ENCODE measurements around the gene NTM. TPM values are rescaled to one million over a fixed set of nuclear protein-coding genes. Genes with fewer than 3 reads are reported as not detected.

NTM gene
- total and polyA plus RNA-seq, 2 donors (not counting 3 experiments of a cell fraction or from before 2014, with no cell fraction given) = 1.00 to 1.1 TPM

DNA sequence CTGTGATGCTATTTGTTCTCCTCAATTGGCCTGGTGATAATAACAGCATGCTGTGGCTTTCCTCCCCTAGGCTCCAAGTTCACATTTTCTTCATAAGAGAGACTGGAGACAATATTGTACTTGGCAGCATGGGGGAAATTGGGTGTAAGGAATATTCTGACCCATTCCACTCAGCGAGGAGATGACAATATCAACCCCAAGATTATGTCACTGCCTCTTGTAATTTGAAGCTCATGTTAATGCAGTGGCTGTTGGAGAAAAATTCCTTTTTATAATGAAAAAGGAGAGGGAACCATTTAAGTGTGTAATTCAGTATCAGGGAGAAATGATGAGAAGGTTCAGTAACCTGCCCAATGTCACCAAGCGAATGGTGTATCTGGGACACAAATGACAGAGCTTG lies 665.8 kb downstream of the NTM start:
- Histone ChIP-seq H3K27ac (ENCODE audit: insufficient read depth, low read depth, low read length) (no peak overlapping the region), H3K9me3 (replicated peaks; ENCODE audit: control insufficient read depth, insufficient read depth, low read length) (no peaks in the 10 kb centered on the region), H3K9ac (replicated peaks; ENCODE audit: extremely low read depth, insufficient read depth, low read length) (no peak overlapping the region), H3K4me2 (ENCODE audit: insufficient read depth, low read length) (no peak overlapping the region), H4K20me1 (replicated peaks; ENCODE audit: control insufficient read depth, extremely low read depth, insufficient read depth, low read length) (no peaks in the 10 kb centered on the region), H3K9me1 (replicated peaks; ENCODE audit: control insufficient read depth, extremely low read depth, insufficient read depth, low read length) (no peaks in the 10 kb centered on the region), H3K4me1 (ENCODE audit: control insufficient read depth, extremely low read depth, insufficient read depth, low read length) (no peaks in the 10 kb centered on the region), H3K36me3 (ENCODE audit: control insufficient read depth in 2 of 2, extremely low read depth in 1 of 2, insufficient read depth in 2 of 2, low read length in 2 of 2) (no peaks in the 10 kb centered on the region), H3K27me3 (ENCODE audit: control insufficient read depth in 2 of 2, insufficient read depth in 2 of 2, low read length in 2 of 2) (no peaks in the 10 kb centered on the region), H2AFZ (ENCODE audit: low read depth, low read length) (no peak overlapping the region), H3K79me2 (ENCODE audit: control insufficient read depth, insufficient read depth, low read length) (no peaks in the 10 kb centered on the region), H3K4me3 (replicated peaks in 1 of 3; ENCODE audit: insufficient read depth in 1 of 3, low read depth in 1 of 3, low read length in 3 of 3) (no peak overlapping the region)
- no peak for TF ChIP-seq POLR2AphosphoS5 (IDR thresholded peaks at IDR 0.05; ENCODE audit: insufficient read depth, low read depth, low read length)
- TF ChIP-seq MYC (IDR thresholded peaks at IDR 0.05; ENCODE audit: low read depth, low read length) = no peak
- no peak for TF ChIP-seq FOS (IDR thresholded peaks at IDR 0.05; ENCODE audit: borderline replicate concordance, insufficient read depth, low read length)
- TF ChIP-seq, protein P1, sequence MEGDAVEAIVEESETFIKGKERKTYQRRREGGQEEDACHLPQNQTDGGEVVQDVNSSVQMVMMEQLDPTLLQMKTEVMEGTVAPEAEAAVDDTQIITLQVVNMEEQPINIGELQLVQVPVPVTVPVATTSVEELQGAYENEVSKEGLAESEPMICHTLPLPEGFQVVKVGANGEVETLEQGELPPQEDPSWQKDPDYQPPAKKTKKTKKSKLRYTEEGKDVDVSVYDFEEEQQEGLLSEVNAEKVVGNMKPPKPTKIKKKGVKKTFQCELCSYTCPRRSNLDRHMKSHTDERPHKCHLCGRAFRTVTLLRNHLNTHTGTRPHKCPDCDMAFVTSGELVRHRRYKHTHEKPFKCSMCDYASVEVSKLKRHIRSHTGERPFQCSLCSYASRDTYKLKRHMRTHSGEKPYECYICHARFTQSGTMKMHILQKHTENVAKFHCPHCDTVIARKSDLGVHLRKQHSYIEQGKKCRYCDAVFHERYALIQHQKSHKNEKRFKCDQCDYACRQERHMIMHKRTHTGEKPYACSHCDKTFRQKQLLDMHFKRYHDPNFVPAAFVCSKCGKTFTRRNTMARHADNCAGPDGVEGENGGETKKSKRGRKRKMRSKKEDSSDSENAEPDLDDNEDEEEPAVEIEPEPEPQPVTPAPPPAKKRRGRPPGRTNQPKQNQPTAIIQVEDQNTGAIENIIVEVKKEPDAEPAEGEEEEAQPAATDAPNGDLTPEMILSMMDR (IDR thresholded peaks at IDR 0.05; ENCODE audit: extremely low read depth in 1 of 2, insufficient read depth in 1 of 2, low read depth in 1 of 2, low read length in 2 of 2) = no peak
- TF ChIP-seq POLR2A (IDR thresholded peaks at IDR 0.05; ENCODE audit: low read depth, low read length) = no peak
- TF ChIP-seq GATA2 (IDR thresholded peaks at IDR 0.05; ENCODE audit: insufficient read depth, insufficient read length, low read depth, low read length) = no peak
- TF ChIP-seq, protein P2, sequence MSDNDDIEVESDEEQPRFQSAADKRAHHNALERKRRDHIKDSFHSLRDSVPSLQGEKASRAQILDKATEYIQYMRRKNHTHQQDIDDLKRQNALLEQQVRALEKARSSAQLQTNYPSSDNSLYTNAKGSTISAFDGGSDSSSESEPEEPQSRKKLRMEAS (IDR thresholded peaks at IDR 0.05; ENCODE audit: insufficient read depth, insufficient read length) = no peak
- TF ChIP-seq JUN (IDR thresholded peaks at IDR 0.05; ENCODE audit: borderline replicate concordance, insufficient read depth, insufficient read length, low read depth) = no peak
- FAIRE-seq = no peak
- dilution Hi-C loops (cut with MboI; ENCODE audit: extremely low pct_ligation_motif_present, low sequenced_read_pairs) (no loop called here), intact Hi-C loops (cut with micrococcal nuclease) (no loop called here)
- DNase-seq (ENCODE audit: low read depth, low spot score) = no peak
- CTCF ChIA-PET = interaction anchor here (0.7 to 1.0 kb wide), 2 partner anchors 8 to 9 kb away, joined by 3 read pairs; no protein-coding TSS in a partner anchor
- POLR2A ChIA-PET = no interaction called here
- BruUV-seq (replicated peaks) = no TSS peak

Measured in endothelial cell of umbilical vein (primary cell).